SK-N-SH (cell line): ENCODE measurements around the gene DUSP2. TPM values are rescaled to one million over a fixed set of nuclear protein-coding genes. Genes with fewer than 3 reads are reported as not detected.

Experiments used
- CTCF ChIA-PET: fragments of 300-600, 350-600 bp; formaldehyde crosslinking; extraction: SDS; loops from one replicate; lab custom pipeline; 2021; lab: Yijun Ruan, JAX
- POLR2A ChIA-PET: fragments of 350-600 bp; sonication (Branson Sonifier 250); formaldehyde crosslinking; extraction: SDS; loops from one replicate; lab custom pipeline; 2020; ENCODE audit warnings: antibody characterized with exemption, inconsistent platforms; lab: Yijun Ruan, JAX
- DNase-seq: peaks from one replicate; pipeline ENCODE4 v3.0.0; 2012
- H2AFZ ChIP-seq: fragments of 200-600 bp; sonication (generic); 2 replicates; pipeline ENCODE4 v1.8.1; 2016; ENCODE audit warnings: antibody characterized with exemption, mild to moderate bottlenecking, low read depth
- H3F3A ChIP-seq: fragments of 200-600 bp; sonication (generic); replicated peaks from 2 replicates; pipeline ENCODE3; 2016; ENCODE audit warnings: antibody characterized with exemption, mild to moderate bottlenecking; ENCODE audit not compliant: insufficient read depth
- H3K27ac ChIP-seq, 2 experiments: fragments of 200-500 bp in 1 of 2; fragments of 200-600 bp in 1 of 2; sonication (Bioruptor generic) in 1 of 2; sonication (generic), shearing (Covaris generic) in 1 of 2; 2 replicates each; pipeline versions ENCODE4 v1.5.1 to v1.6.1; 2014 to 2016; ENCODE audit warnings: low read depth in 2 of 2, inconsistent platforms in 1 of 2, low read length in 1 of 2, mild to moderate bottlenecking in 1 of 2, mixed read lengths in 1 of 2
- H3K27me3 ChIP-seq: fragments of 200-600 bp; sonication (generic), shearing (Covaris generic); 2 replicates; pipeline ENCODE4 v1.6.1; 2016; ENCODE audit warnings: mixed run types; ENCODE audit not compliant: insufficient read depth
- H3K36me3 ChIP-seq, 2 experiments: fragments of 200-500 bp in 1 of 2; fragments of 200-600 bp in 1 of 2; sonication (Bioruptor generic) in 1 of 2; sonication (generic) in 1 of 2; replicated peaks in 1 of 2; 2 replicates each; pipeline versions ENCODE3 to v1.5.1; 2014 to 2016; ENCODE audit warnings: low read length in 1 of 2, mild to moderate bottlenecking in 1 of 2; ENCODE audit not compliant: insufficient read depth in 2 of 2, control insufficient read depth in 1 of 2
- H3K4me1 ChIP-seq, 2 experiments: fragments of 200-500 bp in 1 of 2; fragments of 200-600 bp in 1 of 2; sonication (Bioruptor generic) in 1 of 2; sonication (generic), shearing (Covaris generic) in 1 of 2; 2 replicates each; pipeline versions ENCODE4 v1.5.1 to v1.6.1; 2014 to 2016; ENCODE audit warnings: low read depth in 1 of 2, low read length in 1 of 2, mixed run types in 1 of 2; ENCODE audit not compliant: insufficient read depth in 2 of 2, control insufficient read depth in 1 of 2
- H3K4me2 ChIP-seq: fragments of 200-600 bp; sonication (generic), shearing (Covaris generic); 2 replicates; pipeline ENCODE4 v1.6.1; 2017; ENCODE audit warnings: mixed run types
- H3K4me3 ChIP-seq, 2 experiments: fragments of 200-500 bp in 1 of 2; fragments of 200-600 bp in 1 of 2; sonication (Bioruptor generic) in 1 of 2; sonication (generic), shearing (Covaris generic) in 1 of 2; 2 replicates each; pipeline versions ENCODE4 v1.5.1 to v1.8.1; 2014 to 2016; ENCODE audit warnings: low read depth in 2 of 2, inconsistent platforms in 1 of 2, low read length in 1 of 2, mild to moderate bottlenecking in 1 of 2, mixed read lengths in 1 of 2, moderate library complexity in 1 of 2
- H3K79me2 ChIP-seq: fragments of 200-600 bp; sonication (generic); 2 replicates; pipeline ENCODE4 v1.8.1; 2017; ENCODE audit warnings: mild to moderate bottlenecking; ENCODE audit not compliant: insufficient read depth
- H3K9ac ChIP-seq: fragments of 200-600 bp; sonication (generic); 2 replicates; pipeline ENCODE4 v1.6.1; 2017; ENCODE audit warnings: mixed run types
- H3K9me2 ChIP-seq: fragments of 200-600 bp; sonication (generic); 2 replicates; pipeline ENCODE4 v1.6.1; 2017; ENCODE audit warnings: mixed run types
- H3K9me3 ChIP-seq: fragments of 200-600 bp; sonication (generic); 2 replicates; pipeline ENCODE4 v1.6.1; 2017; ENCODE audit warnings: mixed run types, mild to moderate bottlenecking, moderate library complexity
- H4K20me1 ChIP-seq: fragments of 200-600 bp; sonication (generic); 2 replicates; pipeline ENCODE4 v1.6.1; 2017; ENCODE audit warnings: mild to moderate bottlenecking, mixed run types; ENCODE audit not compliant: insufficient read depth
- EP300 ChIP-seq, 2 experiments: IDR thresholded peaks; 2 replicates each; pipeline versions ENCODE4 v1.4.0 to v1.6.1; 2012; ENCODE audit warnings: borderline replicate concordance in 1 of 2, low read depth in 1 of 2, low read length in 1 of 2
- FOSL2 ChIP-seq: IDR thresholded peaks from 2 replicates; pipeline ENCODE4 v1.4.0; 2012; ENCODE audit warnings: low read depth, mild to moderate bottlenecking, moderate library complexity, borderline replicate concordance
- FOXM1 ChIP-seq: IDR thresholded peaks from 2 replicates; pipeline ENCODE4 v1.4.0; 2012; ENCODE audit warnings: low read depth, mild to moderate bottlenecking
- GATA2 ChIP-seq: sonication (generic); formaldehyde crosslinking; IDR thresholded peaks from 2 replicates; pipeline ENCODE4 v1.5.0; 2020; ENCODE audit warnings: mild to moderate bottlenecking, missing genetic modification reagents
- JUND ChIP-seq: IDR thresholded peaks from 2 replicates; pipeline ENCODE4 v1.4.0; 2012
- MEF2A ChIP-seq: IDR thresholded peaks from 2 replicates; pipeline ENCODE4 v1.4.0; 2012; ENCODE audit warnings: low read depth, borderline replicate concordance
- NFIC ChIP-seq: IDR thresholded peaks from 2 replicates; pipeline ENCODE4 v1.4.0; 2012; ENCODE audit warnings: borderline replicate concordance
- NRF1 ChIP-seq: IDR thresholded peaks from 2 replicates; pipeline ENCODE4 v1.6.1; 2012; ENCODE audit warnings: low read depth, mild to moderate bottlenecking, low read length
- RAD21 ChIP-seq: IDR thresholded peaks from 2 replicates; pipeline ENCODE4 v1.6.1; 2012; ENCODE audit warnings: mild to moderate bottlenecking, low read length
- REST ChIP-seq: IDR thresholded peaks from 2 replicates; pipeline ENCODE4 v1.6.1; 2012; ENCODE audit warnings: mild to moderate bottlenecking, low read depth, low read length, moderate library complexity
- RFX5 ChIP-seq: IDR thresholded peaks from 2 replicates; pipeline ENCODE4 v1.6.1; 2012; ENCODE audit warnings: mild to moderate bottlenecking, improper control_type of control experiment, low read length
- SMC3 ChIP-seq: IDR thresholded peaks from 2 replicates; pipeline ENCODE4 v1.6.1; 2012; ENCODE audit warnings: low read depth, low read length, improper control_type of control experiment
- TAF1 ChIP-seq: IDR thresholded peaks from 2 replicates; pipeline ENCODE4 v1.6.1; 2012; ENCODE audit warnings: low read depth, mild to moderate bottlenecking, low read length, moderate library complexity, borderline replicate concordance
- TCF12 ChIP-seq: IDR thresholded peaks from 2 replicates; pipeline ENCODE4 v1.4.0; 2012
- TEAD4 ChIP-seq: IDR thresholded peaks from 2 replicates; pipeline ENCODE4 v1.4.0; 2012; ENCODE audit warnings: mild to moderate bottlenecking, borderline replicate concordance; ENCODE audit not compliant: insufficient read depth
- WGBS: methylation state at CpG from one replicate; pipeline ENCODE4 v1.1.6; 2017; ENCODE audit warnings: low lambda C conversion rate; 5-methylcytosine and 5-hydroxymethylcytosine counted together
- polyA plus RNA-seq, 3 experiments: library from polyadenylated mRNA; depleted of rRNA; stranded (reverse); fragments of >200 nt; gene quantifications; 2 replicates each; pipeline ENCODE4 v1.2.3, GENCODE V29; 2012

Gene DUSP2
- polyA plus RNA-seq, 1 of the 3 experiments (the other 2 are of a cell fraction), result 0.79 TPM

DNA sequence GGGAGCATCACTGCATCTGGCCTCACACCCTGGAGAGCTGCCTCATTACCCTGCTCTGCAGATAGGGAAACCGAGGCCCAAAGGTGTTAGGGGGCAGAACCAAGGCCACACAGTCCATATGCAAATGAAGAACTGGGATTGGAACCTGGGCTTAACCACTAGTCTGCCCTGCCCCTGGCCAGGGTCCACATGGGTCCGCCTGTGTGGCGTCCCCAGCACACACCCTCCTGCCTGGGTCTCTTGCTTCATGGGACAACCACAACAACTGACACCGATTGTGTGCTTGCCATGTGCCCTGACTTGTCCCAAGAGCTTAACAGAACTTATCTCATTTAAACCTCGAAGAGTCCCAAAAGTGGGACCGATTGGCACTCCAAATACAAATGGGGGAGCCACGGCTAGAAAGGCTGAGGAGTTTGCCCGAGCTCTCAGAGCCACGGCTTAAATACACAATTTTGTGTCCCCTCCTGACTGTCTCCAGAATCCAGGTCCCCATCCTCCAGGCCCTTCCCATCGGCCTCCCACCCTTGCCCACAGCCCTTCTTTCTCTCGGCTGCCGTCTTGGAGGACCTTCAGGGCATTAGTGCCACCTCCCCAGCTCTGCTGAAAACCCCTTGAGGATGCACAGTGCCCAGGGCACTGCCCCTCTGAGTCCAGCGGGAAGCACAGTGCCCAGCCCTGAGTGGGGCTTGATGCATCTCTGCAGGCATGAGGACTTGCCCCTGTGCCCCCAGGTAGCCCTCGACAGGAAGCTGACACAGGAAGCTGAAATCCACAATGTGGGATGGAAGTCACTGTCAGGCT is 5.8 kb upstream of the DUSP2 start:
- no peaks in the 10 kb centered on the region for H3K9me3 ChIP-seq
- no peaks in the 10 kb centered on the region for H3K9me2 ChIP-seq
- no peak overlapping the region for H3K27ac ChIP-seq
- ChIA-PET POLR2A (interaction anchor here (0.6 to 0.7 kb wide), 2 partner anchors 39 to 131 kb away, joined by 4 read pairs; no protein-coding TSS in a partner anchor), CTCF (interaction anchor here (1.5 to 7.0 kb wide), 4 partner anchors 12 to 158 kb away, joined by 6 to 49 read pairs (median 20); partner anchors contain the start of genes ADRA2B and ASTL)
- no peak overlapping the region for H2AFZ ChIP-seq
- no peak overlapping the region for H3K9ac ChIP-seq
- peaks cover 6% of the 10 kb centered on the region; the same call in 1 of the 2 replicates for H3K79me2 ChIP-seq
- H3K27me3 ChIP-seq, result no peaks in the 10 kb centered on the region
- no peak overlapping the region for H3K4me3 ChIP-seq
- DNase-seq, result peak; percentile 3
- no peak for TF ChIP-seq SMC3
- no peak for TF ChIP-seq TEAD4
- TF ChIP-seq RFX5, result no peak
- TF ChIP-seq TCF12, result no peak
- no peak for TF ChIP-seq TAF1
- TF ChIP-seq JUND, result no peak
- no peak for TF ChIP-seq FOSL2
- peaks cover 30 to 42% of the 10 kb centered on the region in 2 experiments for H3K4me1 ChIP-seq
- H3F3A ChIP-seq, result peaks cover 29% of the 10 kb centered on the region
- no peak overlapping the region for H3K4me2 ChIP-seq
- H3K36me3 ChIP-seq, result no peaks in the 10 kb centered on the region
- no peaks in the 10 kb centered on the region for H4K20me1 ChIP-seq
- 94% methylated on average over 7 of the region's 14 CpGs for WGBS

- no peaks in the 10 kb centered on the region for H3K9me3 ChIP-seq
- H3K9ac ChIP-seq, result no peak overlapping the region
- peaks cover 33 to 48% of the 10 kb centered on the region in 2 experiments for H3K4me1 ChIP-seq
- WGBS, result 88% methylated on average over 6 of the region's 6 CpGs
- H3K36me3 ChIP-seq, result no peaks in the 10 kb centered on the region
- DNase-seq, result no peak
- TF ChIP-seq EP300 (IDR thresholded peaks at IDR 0.05; ENCODE audit: borderline replicate concordance in 1 of 2, low read depth in 1 of 2, low read length in 1 of 2) (no peak), JUND (no peak), TAF1 (no peak), GATA2 (CRISPR knock-in tag) (no peak), NRF1 (no peak), RAD21 (no peak), REST (no peak), NFIC (no peak), TCF12 (no peak), FOXM1 (no peak), RFX5 (no peak), MEF2A (no peak)
- no peak overlapping the region for H3K4me3 ChIP-seq
- H3F3A ChIP-seq, result peaks cover 29% of the 10 kb centered on the region
- H3K9me2 ChIP-seq, result no peaks in the 10 kb centered on the region
- no peak overlapping the region for H3K4me2 ChIP-seq
- H3K27me3 ChIP-seq, result no peaks in the 10 kb centered on the region
- H3K27ac ChIP-seq, result no peak overlapping the region
- peaks cover 12% of the 10 kb centered on the region; the same call in 1 of the 2 replicates for H3K79me2 ChIP-seq
- no peaks in the 10 kb centered on the region for H4K20me1 ChIP-seq
- CTCF ChIA-PET, result interaction anchor here (0.8 to 7.0 kb wide), 4 partner anchors 11 to 157 kb away, joined by 3 to 49 read pairs (median 12); partner anchors contain the start of genes ADRA2B and ASTL
- POLR2A ChIA-PET, result interaction anchor here (0.7 kb wide), 1 partner anchor 40 kb away, joined by 4 read pairs; no protein-coding TSS in a partner anchor
- no peak overlapping the region for H2AFZ ChIP-seq
Observed at GRCh38 chr2:96150007-96150640, 4.9 kb upstream of the DUSP2 start.
